H1 (cell line): Measurements from ENCODE around the gene TSPAN33.
"Not testable (repeated sequence)": the region's sequence is repeated elsewhere in the genome, so short reads cannot be mapped to it uniquely, and the experiment has no call there.

Source experiments
- GABPA ChIP-seq: IDR thresholded peaks from 2 replicates; pipeline ENCODE4 v1.6.1; 2011; ENCODE audit warnings: mild to moderate bottlenecking, low read length, moderate library complexity, borderline replicate concordance; ENCODE audit not compliant: insufficient read depth
- JUN ChIP-seq: IDR thresholded peaks from 2 replicates; pipeline ENCODE4 v1.6.1; 2011; ENCODE audit warnings: low read depth, mild to moderate bottlenecking, improper control_type of control experiment, low read length
- JUND ChIP-seq: IDR thresholded peaks from 2 replicates; pipeline ENCODE4 v1.6.1; 2011; ENCODE audit warnings: mild to moderate bottlenecking, improper control_type of control experiment, low read length
- POLR2AphosphoS5 ChIP-seq: IDR thresholded peaks from 2 replicates; pipeline ENCODE4 v1.6.1; 2011; ENCODE audit warnings: low read depth, low read length
- RAD21 ChIP-seq, 2 experiments: IDR thresholded peaks in 1 of 2; conservative IDR thresholded peaks in 1 of 2; 2 replicates each; pipeline ENCODE4 v1.6.1; 2011; ENCODE audit warnings: low read depth in 2 of 2, low read length in 2 of 2, improper control_type of control experiment in 1 of 2, inconsistent platforms in 1 of 2, mild to moderate bottlenecking in 1 of 2, moderate library complexity in 1 of 2
- RNF2 ChIP-seq: fragments of 200-900, 300-1000 bp; sonication (generic); IDR thresholded peaks from 2 replicates; pipeline ENCODE4 v1.7.1; 2016; ENCODE audit warnings: borderline replicate concordance, low read depth, mild to moderate bottlenecking, antibody characterized with exemption, low read length; ENCODE audit not compliant: poor library complexity, severe bottlenecking; ENCODE audit errors: missing control alignments
- TAF1 ChIP-seq: IDR thresholded peaks from 2 replicates; pipeline ENCODE4 v1.6.1; 2011; ENCODE audit warnings: mild to moderate bottlenecking, low read depth, low read length
- TBP ChIP-seq: IDR thresholded peaks from 2 replicates; pipeline ENCODE4 v1.6.1; 2011; ENCODE audit warnings: low read depth, low read length, improper control_type of control experiment
- TF ChIP-seq, protein P1 (sequence below), 3 experiments: IDR thresholded peaks; 1 replicate in 2 of 3; 2 replicates in 1 of 3; pipeline versions ENCODE4 v1.5.1 to v1.6.1; 2011; ENCODE audit warnings: low read length in 3 of 3, mild to moderate bottlenecking in 3 of 3, inconsistent platforms in 2 of 3, low read depth in 1 of 3, moderate library complexity in 1 of 3; ENCODE audit not compliant: insufficient read depth in 1 of 3; ENCODE audit errors: control extremely low read depth in 1 of 3

DNA sequence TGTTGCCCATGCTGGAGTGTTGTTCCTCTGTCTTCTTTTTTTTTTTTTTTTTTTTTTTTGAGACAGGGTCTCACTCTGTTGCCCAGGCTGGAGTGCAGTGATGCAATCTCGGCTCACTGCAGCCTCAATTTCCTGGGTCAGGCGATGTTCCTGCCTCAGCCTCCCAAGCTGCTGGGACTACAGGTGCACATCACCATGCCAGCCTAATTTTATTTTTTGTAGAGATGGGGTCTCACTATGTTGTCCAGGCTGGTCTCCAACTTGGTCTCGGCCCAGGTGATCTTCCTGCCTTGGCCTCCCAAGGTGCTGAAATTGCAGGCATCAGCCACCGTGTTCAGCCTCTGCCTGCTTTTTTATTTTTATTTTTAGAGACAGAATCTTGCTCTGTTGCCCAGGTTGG is 74.7 kb downstream of the TSPAN33 start:
- not testable (repeated sequence) for TF ChIP-seq TAF1; POLR2AphosphoS5; JUN; GABPA; RNF2; TBP; RAD21 (IDR thresholded peaks at IDR 0.05 in 1 of 2, conservative IDR thresholded peaks at IDR 0.05 in 1 of 2; ENCODE audit: low read depth in 2 of 2, low read length in 2 of 2); JUND
- TF ChIP-seq, protein P1, sequence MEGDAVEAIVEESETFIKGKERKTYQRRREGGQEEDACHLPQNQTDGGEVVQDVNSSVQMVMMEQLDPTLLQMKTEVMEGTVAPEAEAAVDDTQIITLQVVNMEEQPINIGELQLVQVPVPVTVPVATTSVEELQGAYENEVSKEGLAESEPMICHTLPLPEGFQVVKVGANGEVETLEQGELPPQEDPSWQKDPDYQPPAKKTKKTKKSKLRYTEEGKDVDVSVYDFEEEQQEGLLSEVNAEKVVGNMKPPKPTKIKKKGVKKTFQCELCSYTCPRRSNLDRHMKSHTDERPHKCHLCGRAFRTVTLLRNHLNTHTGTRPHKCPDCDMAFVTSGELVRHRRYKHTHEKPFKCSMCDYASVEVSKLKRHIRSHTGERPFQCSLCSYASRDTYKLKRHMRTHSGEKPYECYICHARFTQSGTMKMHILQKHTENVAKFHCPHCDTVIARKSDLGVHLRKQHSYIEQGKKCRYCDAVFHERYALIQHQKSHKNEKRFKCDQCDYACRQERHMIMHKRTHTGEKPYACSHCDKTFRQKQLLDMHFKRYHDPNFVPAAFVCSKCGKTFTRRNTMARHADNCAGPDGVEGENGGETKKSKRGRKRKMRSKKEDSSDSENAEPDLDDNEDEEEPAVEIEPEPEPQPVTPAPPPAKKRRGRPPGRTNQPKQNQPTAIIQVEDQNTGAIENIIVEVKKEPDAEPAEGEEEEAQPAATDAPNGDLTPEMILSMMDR (IDR thresholded peaks at IDR 0.05; ENCODE audit: control extremely low read depth in 1 of 3, insufficient read depth in 1 of 3, low read depth in 1 of 3, low read length in 3 of 3), result not testable (repeated sequence)
